Kidney epithelial cell (primary cell): Measurements from ENCODE around the gene PTPRR. TPM values are rescaled to one million over a fixed set of nuclear protein-coding genes. Genes with fewer than 3 reads are reported as not detected.

Source experiments
- DNase-seq: peaks from one replicate; pipeline ENCODE4 v3.0.0-alpha.2; 2010; ENCODE audit warnings: low read depth
- H3K27me3 ChIP-seq: 2 replicates; pipeline ENCODE4 v1.6.0; 2011; ENCODE audit warnings: low read length; ENCODE audit not compliant: control insufficient read depth, insufficient read depth
- H3K36me3 ChIP-seq: 2 replicates; pipeline ENCODE4 v1.5.1; 2011; ENCODE audit warnings: low read length; ENCODE audit not compliant: control insufficient read depth, insufficient read depth
- H3K4me3 ChIP-seq: 2 replicates; pipeline ENCODE4 v1.5.1; 2011; ENCODE audit warnings: low read depth, mild to moderate bottlenecking, control low read depth, low read length
- CTCF ChIP-seq: IDR thresholded peaks from 2 replicates; pipeline ENCODE4 v1.5.1; 2011; ENCODE audit warnings: mild to moderate bottlenecking, moderate library complexity, low read length, control low read depth, inconsistent platforms; ENCODE audit not compliant: insufficient read depth, poor library complexity, severe bottlenecking
- total RNA-seq: library from RNA; depleted of rRNA; stranded (reverse); fragments of >200 nt; gene quantifications from 2 replicates; pipeline ENCODE4 v1.2.3, GENCODE V29; 2015

Gene PTPRR
- total RNA-seq, 1 donor from 2014 or later, result 2.3 TPM

GRCh38 chr12:70771581-70771980, 149.0 kb downstream of the PTPRR start:
- Histone ChIP-seq H3K27me3 (no peaks in the 10 kb centered on the region), H3K4me3 (no peak overlapping the region), H3K36me3 (no peaks in the 10 kb centered on the region)
- no peak for TF ChIP-seq CTCF
- no peak for DNase-seq

- no peaks in the 10 kb centered on the region for H3K36me3 ChIP-seq
- no peak for DNase-seq
- H3K27me3 ChIP-seq, result no peaks in the 10 kb centered on the region
- TF ChIP-seq CTCF, result no peak
- H3K4me3 ChIP-seq, result no peak overlapping the region
These were observed 156.9 kb downstream of the PTPRR start for GRCh38 chr12:70763666-70764065.

- H3K4me3 ChIP-seq, result no peak overlapping the region
- H3K36me3 ChIP-seq, result no peaks in the 10 kb centered on the region
- no peak for DNase-seq
- TF ChIP-seq CTCF, result no peak
- H3K27me3 ChIP-seq, result no peaks in the 10 kb centered on the region
These were observed 158.5 kb downstream of the PTPRR start for GRCh38 chr12:70762000-70762399.

GRCh38 chr12:70759161-70759918, 161.2 kb downstream of the PTPRR start:
- no peak for DNase-seq
- Histone ChIP-seq H3K27me3 (no peaks in the 10 kb centered on the region), H3K36me3 (no peaks in the 10 kb centered on the region), H3K4me3 (no peak overlapping the region)
- no peak for TF ChIP-seq CTCF

- no peaks in the 10 kb centered on the region for H3K36me3 ChIP-seq
- H3K27me3 ChIP-seq, result no peaks in the 10 kb centered on the region
- no peak for TF ChIP-seq CTCF
- no peak overlapping the region for H3K4me3 ChIP-seq
- no peak for DNase-seq
These were observed 162.1 kb downstream of the PTPRR start for GRCh38 chr12:70758494-70758845.
